Measurements from ENCODE around the gene PYCR2.
A peak's percentile ranks its signal among the peaks of the same experiment; 100 is the strongest.

PYCR2 gene

DNA sequence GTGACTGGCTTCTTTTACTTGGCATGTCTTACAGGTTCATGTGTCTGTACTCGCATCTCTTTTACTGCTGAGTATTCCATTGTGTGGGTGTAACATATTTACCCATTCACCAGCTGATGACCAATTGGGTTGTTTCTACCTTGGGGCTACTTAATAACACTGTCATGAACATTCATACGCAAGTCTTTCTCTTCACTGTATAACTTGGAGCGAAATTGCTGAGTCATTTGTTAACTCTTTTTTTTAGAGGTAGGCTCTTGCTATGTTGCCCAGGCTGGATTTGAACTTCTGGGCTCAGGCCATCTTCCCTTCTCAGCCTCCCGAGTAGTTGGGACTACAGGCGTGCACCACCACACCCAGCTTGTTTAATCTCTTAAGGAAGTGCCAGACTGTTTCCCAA, 6.5 kb downstream of the PYCR2 start:
- no peak for DNase-seq

DNA sequence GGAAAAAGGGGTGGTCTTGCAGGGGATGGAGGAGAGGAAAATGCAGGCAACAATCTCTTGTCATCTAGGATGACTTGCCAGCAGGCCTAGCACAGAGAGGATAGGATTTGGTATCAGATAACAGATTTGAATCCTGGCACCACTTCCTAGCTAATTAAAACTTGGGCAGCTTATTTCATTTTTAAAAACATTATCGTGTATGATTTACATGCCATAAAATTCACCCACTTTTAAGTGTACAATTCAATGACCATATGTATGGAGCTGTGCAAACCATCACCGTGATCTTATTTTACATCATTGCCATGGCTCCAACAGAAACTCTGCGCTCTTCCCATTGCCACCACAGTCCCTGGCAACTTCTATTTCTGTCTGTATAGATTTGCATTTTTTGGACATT, 6.9 kb downstream of the PYCR2 start:
- DNase-seq, result no peak

DNA sequence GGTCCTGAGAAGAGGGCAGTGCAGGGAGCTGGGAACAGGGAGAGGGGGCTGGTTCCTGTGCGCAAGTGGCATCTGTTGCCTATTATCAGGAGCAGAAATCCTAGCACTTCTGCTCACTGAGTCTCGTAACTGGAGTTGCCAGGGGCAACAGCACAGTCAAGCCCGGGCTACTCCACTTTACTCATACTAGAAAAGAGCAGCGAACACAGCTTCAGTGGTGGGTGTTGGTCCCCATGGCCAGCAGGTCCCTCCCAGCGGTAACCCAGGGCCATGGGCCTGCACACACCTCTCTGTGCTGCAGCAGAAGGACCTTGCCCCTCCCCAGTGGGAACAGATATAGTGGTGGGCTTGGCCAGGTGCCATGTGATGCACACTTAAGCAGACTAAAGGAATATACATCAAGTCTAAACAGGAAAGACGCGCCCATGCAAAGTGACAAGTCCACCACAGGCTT, 8.5 kb downstream of the PYCR2 start:
- no peak for DNase-seq

DNA sequence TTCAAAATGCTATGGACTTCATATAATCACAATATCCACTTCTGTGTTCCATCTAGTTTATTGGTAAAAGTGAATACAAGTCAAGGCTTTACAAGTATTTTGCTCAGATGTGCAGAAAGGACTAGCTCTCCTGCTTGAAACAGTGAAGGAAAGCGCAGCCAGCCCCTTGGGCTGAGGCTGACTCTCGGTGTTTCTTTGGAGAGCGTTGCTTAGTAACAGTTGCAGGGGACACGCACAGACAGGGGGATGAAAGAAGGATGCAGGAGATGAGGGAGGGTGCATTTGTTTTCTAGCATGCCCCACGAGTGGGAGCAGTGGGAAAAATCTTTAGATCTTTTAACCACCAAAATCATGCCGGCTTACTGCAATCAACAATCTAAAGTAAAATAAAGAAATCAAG, 9.1 kb downstream of the PYCR2 start:
- no peak for DNase-seq

DNA sequence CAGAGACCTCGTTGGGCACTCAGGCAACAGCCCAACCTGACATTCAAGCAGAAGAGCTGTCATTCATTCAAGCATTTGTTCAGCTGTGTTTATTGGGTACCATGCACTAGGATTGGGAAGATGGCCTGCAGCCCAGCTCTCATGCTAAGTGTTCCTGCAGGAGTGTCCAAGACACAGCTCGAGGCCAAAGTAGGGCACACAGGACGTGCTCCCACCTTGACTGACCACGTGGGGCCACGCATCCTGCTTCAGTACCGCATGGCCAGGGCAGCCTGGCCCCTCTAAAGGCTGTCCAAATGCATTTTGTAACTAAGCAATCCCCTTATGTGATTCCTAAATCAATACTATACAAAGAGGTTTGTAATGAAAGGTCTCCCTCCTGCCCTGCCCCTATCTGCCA, 9.7 kb downstream of the PYCR2 start:
- no peak for DNase-seq

DNA sequence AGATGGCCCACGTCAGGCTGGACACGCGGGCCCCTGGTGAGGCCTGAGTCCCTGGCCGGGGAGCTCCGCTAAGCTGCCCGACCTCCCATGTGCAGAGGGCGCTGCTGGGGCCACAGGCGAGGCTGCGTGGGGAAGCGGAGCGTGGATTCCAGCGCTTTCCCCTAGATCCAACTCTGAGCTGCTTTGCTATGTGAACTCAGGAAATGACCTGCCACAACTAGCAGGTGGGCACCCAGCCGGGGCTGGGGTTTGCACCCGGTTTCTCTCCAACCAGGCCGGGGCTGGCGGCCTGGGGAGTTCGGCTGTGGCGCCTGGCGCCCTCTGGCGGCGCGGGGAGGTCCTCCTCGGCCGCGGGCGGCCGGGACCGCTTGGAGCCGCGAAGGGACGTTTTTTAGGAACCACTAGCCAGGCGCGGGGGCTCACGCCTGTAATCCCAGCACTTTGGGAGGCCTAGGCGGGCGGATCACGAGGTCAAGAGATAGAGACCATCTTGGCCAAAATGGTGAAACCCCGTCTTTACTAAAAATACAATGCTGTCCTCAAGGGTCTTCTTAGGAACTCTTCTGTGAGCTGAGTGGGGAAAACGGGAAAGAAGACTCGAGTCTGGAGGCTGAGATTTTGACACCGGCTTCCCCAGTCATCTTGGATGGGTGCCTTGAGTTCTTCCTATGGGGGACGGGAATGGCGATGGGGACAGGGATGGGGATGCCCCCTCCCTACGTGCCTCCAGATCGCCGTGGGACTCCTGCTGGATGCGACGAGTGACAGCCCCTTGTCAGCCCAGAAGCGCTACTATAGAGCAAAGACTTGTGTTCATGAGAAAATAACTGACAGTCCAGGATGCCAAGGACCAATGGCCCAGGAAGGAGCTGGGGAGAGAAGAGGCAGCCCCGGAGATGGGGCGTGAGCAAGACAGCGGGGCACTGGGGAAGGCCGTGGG, 12.6 kb downstream of the PYCR2 start:
- peak; percentile 19 to 67 for DNase-seq

DNA sequence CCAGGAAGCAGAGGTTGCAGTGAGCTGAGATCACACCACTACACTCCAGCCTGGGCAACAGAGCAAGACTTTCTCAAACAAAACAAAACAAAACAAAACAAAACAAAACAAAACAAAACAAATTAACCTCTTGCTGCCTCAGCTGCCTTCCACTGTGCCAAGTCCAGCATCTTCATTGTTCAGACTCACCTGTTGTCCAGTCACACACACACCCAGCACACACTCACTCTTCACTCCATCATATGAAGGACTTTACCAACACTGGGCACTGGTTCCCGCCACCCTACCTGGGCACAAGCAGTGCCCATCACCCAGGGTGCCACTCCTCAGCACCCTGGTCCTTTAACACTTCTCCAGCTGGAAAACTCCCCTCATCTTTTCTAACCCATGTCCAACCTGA, 14.6 kb downstream of the PYCR2 start:
- DNase-seq, result no peak

DNA sequence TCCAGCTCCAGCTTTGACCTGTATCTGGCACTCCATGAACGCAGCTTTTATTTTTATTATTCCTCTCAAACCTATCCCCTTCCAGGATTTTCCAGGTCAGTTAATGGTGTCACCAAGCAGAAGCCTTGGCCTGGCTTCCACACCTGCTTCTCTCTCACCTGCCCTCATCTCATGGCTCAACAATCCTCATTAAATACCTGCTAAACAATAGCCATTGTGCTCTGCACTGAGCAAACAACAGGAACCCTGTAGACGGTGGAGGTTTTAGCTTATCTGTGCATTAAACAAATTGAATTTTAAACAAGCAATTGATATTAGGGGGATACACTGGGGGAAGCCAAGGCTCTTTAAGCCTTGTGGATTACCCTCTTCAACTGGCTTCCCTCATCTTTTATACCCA, 15.3 kb downstream of the PYCR2 start:
- no peak for DNase-seq

DNA sequence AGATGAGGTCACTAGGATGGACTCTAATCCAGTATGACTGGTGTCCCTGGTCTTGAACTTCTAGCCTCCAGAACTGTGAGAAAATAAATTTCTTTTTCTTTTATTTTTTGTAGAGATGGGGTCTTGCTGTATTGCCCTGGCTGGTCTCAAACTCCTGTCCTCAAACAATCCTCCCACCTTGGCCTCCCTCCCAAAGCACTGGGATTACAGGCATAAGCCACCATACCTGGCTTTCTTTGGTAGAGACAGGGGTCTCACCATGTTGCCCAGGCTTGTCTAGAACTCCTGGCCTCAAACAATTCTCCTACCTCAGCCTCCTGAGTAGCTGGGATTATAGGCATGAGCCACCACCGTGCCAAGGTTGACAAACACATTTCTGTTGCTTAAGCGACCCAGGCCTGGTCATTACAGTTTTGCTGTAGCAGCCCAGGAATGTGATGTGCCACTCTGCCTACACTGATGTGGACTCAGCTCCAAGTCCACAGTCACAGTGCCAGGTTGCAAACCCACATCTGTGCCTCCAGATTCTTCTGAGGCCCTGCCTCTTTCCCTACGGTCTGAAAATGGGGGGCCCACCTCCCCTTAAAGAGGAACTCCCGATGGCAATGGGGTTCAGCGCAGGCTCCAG, 15.9 kb downstream of the PYCR2 start:
- no peak for DNase-seq

DNA sequence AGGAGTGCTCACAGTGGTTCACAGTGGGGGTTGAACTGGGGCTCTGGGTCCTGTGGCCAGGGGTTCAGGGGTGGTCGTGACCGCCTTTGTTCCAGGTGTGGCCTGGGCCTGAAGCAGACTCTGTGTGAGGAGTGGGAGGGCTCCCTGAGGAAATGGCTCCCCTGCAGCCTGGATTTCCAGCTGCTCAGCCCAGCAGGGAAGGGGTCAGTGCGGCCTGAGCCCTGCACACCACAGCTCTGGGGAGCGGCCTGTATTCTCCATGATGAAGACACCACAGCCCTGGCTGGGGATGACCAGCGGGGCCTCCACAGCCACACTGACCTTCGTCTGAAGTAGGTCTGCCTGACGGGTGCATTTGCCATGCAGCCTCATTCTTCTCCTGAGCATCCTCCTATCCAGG, 16.7 kb downstream of the PYCR2 start:
- DNase-seq, result no peak

DNA sequence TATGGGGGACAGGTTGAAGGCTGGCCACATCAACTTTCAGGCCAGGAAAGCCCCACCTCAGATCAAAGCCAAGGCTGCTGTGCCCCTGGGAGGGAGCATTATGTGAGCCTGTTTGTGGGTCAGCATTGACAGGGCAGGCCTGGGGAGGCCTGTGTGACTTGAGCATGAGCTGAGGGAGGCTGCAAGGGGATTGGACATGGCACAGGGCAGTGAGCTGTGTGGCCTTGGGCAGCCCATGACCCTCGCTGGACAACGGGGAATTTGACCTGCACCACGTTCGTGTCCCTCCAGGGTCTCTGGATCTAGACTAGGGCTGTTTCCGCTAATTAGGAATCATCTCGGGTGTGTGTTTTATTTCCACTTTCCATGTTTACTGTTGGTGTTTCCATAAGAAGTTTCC, 17.6 kb downstream of the PYCR2 start:
- DNase-seq, result no peak

DNA sequence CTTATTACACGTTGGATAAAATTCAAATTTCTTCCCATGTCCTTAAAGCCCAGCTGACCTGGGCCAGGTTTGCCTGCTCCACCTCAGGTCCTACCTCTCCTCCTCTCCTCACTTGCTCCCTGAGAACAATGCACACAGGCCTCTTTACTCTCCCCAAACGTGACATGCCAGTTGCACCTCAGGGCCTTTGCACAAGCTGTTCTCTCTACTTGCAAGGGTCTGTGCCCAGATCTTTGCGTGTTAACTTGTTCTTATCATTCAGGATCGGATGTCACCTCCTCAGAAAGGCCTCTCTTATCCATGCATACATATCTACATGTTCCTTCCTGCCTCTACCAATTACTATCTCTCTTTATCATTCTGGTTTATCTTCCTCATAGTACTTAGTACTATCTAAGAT, 20.4 kb downstream of the PYCR2 start:
- no peak for DNase-seq

DNA sequence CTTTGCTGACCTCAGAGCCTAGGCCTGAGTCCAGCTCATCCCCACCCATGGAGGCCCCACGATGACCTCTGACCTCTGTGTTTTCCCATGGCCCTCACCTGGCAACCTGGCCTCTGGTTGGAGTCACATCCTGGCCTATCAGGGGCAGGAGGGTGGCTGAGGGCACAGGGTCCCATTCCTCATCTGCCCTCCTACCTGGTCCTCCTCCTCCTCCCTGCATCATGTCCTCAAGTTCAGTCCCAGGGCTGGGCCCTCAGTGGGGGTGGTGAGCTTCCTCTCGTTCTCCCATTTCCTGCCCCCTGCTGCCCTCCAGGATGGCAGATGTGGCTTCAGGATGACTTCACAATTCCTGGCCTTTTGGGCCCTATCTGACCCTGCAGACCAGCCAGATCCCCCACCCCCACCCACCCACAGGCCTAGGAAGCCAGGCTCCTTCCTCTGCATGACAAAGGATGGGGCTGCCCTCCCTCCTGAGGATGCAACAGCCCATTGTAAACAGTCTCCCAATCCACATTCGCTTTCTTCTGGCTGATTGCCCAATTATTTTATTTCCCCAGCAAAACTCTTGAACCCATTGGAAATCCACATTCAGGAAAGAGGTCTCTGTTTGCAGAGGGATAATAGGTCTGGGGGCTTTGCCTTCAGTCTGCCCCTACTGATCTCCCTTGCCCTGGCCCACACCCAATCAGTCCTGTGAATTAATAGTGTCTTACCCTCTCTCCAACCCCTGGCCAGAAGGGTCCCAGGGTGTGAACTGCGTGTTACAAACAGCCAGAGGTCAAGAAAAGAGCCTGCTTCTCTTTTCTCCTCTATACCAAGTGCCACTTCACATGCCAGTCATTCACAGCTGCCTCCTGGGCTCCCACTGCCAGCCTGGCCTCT, 24.8 kb downstream of the PYCR2 start:
- no peak for DNase-seq

DNA sequence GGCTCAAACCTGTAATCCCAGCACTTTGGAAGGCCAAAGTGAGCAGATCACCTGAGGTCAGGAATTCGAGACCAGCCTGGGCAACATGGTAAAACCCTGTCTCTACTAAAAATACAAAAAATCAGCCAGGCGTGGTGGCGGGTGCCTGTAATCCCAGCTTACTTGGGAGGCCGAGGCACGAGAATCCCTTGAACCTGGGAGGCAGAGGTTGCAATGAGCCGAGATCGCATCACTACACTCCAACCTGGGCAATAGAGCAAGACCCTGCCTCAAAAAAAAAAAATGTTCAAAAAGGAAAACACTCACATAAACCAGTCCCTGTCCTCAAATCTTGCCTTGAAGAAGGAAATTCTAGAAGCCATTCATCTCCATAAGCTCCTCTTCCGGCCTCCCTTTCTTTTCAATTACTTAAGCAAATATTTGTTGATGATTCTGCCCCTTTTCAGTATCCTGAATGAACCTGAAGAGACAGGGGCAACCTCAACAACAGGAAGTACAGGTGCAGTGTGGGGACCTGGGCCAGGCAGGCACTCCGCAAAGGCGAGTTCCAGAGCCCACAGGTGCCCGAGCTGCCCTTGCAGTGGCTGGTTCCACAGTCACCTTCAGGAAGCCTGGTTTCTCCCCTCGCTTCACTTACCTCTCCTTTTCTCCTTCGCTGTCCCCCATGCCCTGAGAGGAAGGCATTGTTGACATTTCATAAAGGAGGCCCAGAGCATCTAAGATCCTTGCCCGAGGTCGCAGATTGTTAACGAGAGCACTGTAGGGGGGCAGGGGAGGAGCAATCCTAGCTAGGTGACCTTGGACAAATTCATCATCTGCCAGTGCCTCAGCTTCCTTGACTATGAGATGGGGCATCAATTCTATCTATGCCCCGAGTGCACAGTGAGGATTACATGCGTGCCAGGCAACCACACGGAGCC, 26.2 kb downstream of the PYCR2 start:
- DNase-seq, result no peak

DNA sequence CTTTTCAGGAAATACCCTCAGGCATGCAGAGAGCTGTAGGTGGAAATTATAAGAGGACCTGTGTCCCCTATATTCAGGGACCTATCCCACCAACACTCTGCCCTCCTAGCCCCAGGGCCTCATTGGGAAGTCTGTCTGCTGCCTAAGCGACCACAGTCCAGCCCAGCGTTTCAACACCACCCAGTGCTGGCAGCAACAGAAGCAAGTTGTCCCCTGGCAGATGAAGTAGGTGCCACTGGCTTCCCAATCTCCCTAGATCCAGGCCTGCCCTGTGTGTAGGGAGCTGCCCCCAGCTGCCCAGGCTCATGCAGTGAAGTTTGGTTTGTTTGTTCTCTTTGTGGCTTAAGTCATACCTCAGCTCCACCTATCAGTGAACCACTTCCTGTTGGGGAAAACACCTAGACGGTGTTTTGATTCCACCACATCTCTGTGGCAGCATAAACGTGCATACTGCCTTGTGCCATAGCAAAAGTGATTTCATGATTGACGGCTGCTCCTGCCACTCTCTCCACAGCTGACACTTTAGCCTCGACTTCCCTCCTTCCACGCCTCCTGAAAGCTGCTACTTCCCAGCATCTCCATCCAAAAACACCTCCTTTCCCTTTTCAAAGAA, 27.0 kb downstream of the PYCR2 start:
- no peak for DNase-seq

DNA sequence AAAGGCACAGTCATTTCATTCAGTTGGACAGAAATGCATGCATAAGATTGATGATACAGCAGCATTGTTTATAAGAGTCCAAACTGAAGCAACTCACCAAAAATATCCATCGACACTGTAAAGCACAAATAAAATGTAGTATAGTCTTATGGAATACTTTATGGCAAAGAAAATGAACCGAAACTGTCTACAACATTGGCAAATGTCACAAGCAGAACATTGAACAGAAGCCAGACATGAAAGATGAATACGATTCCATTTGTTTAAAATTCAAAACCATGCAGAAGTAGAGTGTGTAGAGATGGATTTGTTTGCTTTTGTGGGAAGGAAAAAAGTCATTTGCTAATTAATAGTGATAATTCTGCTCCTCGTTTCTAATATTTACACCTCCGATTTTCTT, 27.6 kb downstream of the PYCR2 start:
- no peak for DNase-seq

DNA sequence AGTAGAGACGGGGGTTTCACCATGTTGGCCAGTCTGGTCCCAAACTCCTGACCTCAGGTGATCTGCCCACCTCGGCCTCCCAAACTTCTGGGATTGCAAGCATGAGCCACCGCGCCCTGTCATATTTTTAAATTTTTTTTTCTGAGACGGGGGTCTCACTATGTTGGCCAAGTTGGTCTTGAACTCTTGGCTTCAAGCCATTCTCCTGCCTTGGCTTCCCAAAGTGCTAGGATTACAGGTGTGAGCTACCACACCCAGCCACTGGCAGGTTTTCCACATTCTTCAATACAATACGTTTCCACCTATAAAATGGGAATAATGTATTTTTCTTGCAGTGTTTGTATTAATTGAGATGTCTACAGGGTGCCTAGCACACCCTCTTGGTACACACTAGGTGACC, 31.7 kb downstream of the PYCR2 start:
- no peak for DNase-seq

DNA sequence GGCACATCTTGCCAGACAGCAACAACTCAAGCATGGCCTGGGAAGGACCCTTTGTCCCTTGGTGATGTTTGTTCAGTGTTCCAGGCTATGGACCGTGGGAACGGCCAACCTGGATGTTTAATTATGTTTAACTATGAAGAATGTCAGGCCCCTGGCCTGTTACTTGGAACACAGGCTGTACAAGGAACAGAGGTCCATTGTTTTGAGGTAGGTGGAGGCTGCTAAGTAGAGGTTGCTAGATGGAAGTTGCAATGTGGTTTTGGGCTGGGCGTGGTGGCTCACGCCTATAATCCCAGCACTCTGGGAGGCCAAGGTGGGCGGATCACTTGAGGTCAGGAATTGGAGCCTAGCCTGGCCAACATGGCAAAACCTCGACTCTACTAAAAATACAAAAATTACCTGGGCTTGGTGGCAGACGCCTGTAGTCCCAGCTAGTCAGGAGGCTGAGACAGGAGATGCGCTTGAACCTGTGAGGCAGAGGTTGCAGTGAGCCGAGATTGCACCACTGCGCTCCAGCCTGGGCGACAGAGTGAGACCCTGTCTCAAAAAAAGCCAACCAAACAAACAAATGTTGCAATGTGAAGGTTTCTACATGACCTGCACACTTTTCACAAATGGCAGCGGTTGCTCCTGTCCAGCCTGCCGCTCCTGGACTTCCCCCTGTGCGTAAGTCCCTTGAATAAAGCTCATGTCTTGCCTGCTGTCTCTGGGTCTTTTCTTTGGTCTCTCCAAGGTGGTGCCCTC, 32.6 kb downstream of the PYCR2 start:
- no peak for DNase-seq

DNA sequence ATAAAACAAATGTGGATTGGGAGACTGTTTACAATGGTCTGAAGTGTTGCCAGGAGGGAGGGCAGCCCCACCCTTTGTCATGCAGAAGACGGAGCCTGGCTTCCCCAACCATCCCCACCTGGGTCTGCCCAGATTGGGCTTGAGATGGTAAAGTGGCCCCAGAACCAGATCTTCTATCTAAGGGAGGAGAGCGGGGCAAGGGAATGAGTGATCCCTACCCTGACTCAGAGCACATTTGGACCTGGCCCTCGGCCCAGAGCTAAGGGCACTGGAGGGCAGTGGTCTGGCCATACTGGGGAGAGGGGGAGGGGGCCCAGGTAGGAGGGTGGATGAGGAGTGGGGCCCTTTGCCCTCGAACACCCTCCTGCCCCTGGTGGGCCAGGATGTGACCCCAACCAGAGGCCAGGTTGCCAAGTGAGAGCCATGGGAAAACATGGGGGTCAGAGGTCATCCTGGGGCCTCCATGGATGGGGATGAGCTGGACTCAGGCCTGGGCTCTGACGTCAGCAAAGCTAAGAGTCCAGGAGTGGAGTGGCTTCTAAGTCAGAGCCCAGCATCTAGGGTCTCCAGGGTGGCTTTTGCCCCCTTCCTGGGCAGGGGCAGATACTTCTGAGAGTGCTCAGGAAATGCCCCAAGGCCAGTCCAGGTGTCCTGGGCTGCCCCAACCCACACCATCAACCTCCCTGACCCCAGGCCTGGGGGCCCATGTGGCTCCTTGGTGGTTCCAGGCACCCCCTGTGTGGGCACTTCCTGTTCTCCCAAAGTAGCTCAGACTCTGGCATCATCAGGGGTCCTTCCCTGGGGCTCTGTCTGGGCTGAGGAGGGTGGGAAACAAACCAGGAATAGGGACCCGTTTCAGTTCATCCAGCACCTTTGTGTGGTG, 33.5 kb downstream of the PYCR2 start:
- DNase-seq, result no peak

DNA sequence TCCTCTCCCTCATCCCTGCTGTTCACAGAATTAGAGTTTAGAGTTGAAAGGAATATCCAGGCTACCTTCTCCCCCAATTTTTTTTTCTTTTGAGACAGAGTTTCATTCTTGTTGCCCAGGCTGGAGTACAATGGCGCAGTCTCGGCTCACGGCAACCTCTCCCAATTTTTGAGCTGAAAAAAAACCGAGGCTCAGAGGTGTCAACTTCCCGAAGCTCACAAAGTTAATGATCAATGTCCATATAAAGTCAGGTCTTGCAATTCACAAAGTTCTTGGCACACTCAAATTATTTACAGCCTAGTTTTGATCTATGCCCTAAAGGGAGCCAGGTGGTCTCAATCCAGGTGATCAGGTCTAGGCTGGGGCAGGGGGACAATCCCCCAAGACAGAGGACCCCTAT, 34.3 kb downstream of the PYCR2 start:
- DNase-seq, result no peak
